Fibroblast of pulmonary artery (primary cell): ENCODE results near the gene SKA1.
"Not testable (repeated sequence)": the region's sequence is repeated elsewhere in the genome, so short reads cannot be mapped to it uniquely, and the experiment has no call there.

Experiments used
- DNase-seq: peaks from one replicate; pipeline ENCODE4 v3.0.0-alpha.2; 2010; ENCODE audit warnings: low read depth
- H3K4me3 ChIP-seq: replicated peaks from 2 replicates; pipeline ENCODE4 v1.5.1; 2011; ENCODE audit warnings: low read depth, mild to moderate bottlenecking, control low read depth, low read length, moderate library complexity
- CTCF ChIP-seq: IDR thresholded peaks from 2 replicates; pipeline ENCODE4 v1.5.1; 2011; ENCODE audit warnings: mild to moderate bottlenecking, control low read depth, low read length, inconsistent platforms; ENCODE audit errors: missing control alignments

Gene SKA1

DNA sequence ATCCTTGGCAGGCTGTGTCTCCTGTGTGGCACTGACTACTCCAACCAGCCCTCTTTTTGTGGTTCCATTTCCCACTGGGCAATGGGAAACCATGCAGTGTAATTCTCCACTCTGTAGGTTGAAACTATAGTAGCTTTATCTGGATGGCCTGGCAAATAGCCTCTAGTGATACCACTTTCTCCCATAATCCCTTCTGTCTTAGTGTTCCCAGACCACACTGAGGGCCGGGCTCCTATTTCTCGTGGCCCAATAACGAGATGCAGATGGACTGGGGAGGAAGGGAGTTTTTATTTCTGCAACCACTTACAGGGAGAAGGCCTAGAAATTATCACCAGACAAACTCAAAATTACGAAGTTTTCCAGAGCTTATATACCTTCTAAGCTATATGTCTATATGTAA, 24.7 kb downstream of the SKA1 start:
- no peak overlapping the region for H3K4me3 ChIP-seq
- no peak for TF ChIP-seq CTCF
- DNase-seq: no peak

DNA sequence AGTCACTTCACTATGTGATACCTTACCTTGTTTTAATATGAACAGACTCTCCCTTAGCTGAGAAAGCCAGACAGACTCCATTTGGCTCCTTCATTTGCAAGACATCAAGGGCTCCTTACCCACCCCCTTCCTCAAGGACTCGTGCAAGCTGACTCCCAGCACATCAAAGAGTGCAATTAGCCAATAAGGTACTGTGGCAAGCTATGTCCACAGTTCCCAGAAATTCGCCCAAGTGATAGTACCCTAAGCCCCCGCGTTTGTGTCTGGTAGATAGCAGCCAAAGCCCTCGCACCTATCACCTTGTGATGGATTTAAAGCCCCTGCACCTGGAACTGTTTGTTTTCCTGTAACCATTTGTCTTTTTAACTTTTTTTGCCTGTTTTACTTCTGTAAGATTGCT, 25.6 kb downstream of the SKA1 start:
- not testable (repeated sequence) for DNase-seq, H3K4me3 ChIP-seq

DNA sequence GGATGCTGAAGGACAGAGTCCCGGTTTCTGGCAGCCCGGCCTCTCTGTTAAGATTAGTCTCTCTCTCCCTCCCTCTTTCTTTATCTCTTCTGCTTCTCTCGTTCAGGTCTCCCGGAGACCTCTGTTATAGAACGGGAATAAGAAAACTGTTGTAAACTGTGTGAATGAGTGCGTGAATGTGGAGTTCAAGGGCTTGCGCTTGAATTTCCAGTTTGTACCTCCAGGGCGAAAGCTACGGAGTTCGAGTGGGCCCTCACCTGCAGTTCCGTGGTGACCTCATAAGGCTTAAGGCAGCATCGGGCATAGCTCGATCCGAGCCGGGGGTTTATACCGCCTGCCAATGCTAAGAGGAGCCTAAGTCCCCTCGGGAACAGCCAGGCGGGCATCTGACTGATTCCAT, 26.4 kb downstream of the SKA1 start:
- DNase-seq: no peak
- no peak for TF ChIP-seq CTCF
- no peak overlapping the region for H3K4me3 ChIP-seq

GRCh38 chr18:50401888-50402287, 27.0 kb downstream of the SKA1 start:
- no peak for TF ChIP-seq CTCF
- peak; percentile 44 for DNase-seq
- H3K4me3 ChIP-seq: no peak overlapping the region

GRCh38 chr18:50404752-50405581, 30.1 kb downstream of the SKA1 start:
- DNase-seq: not testable (repeated sequence)

DNA sequence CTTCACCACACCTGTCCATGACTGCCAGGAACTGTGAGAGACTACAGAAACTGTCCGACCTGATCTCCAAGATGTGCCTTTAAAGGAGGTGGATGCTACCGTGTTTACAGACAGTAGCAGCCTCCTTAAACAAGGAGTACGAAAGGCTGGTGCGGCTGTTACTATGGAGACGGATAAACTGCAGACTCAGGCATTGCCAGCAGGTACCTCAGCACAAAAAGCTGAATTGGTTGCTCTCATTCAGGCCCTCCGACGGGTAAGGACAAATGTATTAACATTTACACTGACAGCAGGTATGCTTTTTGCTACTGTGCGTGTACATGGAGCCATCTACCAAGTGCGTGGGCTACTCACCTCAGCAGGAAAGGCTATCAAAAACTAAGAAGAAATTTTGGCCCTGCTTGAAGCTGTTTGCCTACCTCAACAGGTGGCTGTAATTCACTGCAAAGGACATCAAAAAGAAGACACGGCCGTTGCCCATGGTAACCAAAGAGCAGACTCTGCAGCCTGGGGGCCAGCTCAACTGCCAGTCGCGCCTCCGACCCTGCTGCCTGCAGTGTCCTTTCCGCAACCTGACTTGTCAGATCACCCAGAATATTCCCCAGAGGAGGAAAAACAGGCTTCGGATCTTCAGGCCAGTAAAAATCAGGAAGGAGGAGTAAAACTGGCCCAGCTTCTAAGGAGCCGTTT, 30.9 kb downstream of the SKA1 start:
- DNase-seq: no peak

More at GRCh38 chr18:50404752-50405581, 30.1 kb downstream of the SKA1 start:
- H3K4me3 ChIP-seq: not testable (repeated sequence)

DNA sequence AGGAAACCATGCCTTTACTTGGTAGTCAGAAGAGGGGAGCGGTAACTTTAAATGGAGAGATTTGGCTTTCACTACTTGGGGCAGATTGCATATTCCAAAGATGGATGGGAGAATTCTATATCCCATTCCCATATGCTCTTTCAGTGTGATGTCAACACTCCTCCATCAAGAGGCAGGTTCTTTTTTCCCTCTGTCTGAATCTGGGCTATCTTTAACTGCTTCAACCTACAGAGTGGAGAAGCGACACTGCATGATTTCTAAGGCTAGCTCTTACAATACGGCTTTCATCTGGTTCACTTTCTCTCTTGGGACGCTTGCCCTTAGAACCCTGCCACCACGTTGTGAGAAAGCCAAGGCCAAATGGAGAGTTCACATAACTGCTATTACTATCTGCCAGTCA, 34.4 kb downstream of the SKA1 start:
- TF ChIP-seq CTCF: no peak
- DNase-seq: no peak
- no peak overlapping the region for H3K4me3 ChIP-seq

More for the DNA sequence above, 30.9 kb downstream of the SKA1 start:
- no peak for TF ChIP-seq CTCF
- no peak overlapping the region for H3K4me3 ChIP-seq

- no peak for DNase-seq
- H3K4me3 ChIP-seq: no peak overlapping the region
- no peak for TF ChIP-seq CTCF
Measured at GRCh38 chr18:50410008-50410407, 35.2 kb downstream of the SKA1 start.
